ENCODE measurements around the gene FAM53A. TPM values are rescaled to one million over a fixed set of nuclear protein-coding genes. Genes with fewer than 3 reads are reported as not detected.
A peak's percentile ranks its signal among the peaks of the same experiment; 100 is the strongest.

The FAM53A gene
- total RNA-seq, 1 experiment from 2014 or later = 0.51 TPM

DNA sequence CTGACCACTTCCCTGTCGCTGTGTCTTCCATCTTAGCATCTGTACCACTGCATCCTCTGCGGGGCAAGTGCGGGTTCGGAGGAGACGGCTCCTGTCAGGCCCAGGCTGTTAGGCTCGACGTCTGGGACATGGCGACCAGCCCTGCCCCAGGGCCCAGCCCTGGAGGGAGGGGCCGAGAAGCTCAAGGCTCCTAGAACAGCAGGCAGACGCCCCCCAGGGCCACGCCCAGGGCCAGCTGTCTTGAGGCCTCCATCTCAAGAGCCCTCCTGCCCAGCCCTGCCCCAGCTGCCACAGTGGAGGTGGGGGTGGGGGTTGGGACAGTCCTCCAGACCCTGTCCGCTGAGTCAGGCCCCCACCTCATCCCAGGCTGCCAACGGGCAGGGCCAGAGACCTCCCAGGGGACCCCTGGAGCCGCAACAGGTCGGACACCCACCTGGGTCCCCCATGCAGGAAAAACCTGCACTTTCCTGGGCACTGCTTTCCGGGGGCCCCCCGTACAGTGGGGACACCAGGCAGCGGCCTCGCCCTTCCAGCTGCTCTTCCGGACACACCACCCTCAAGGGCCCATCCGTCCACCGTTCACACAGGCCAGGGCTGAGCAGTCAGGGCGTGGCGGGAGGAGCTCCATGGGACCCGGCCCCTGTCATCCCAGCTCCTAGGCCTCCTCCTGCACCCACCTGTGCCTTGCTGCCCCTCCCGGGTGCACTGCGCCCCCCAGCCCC is 83.1 kb downstream of the FAM53A start:
- H3K9me3 ChIP-seq (replicated peaks) = no peaks in the 10 kb centered on the region
- peak overlapping the region; percentile 54 for H3K27ac ChIP-seq
- peak; percentile 84 to 88 for DNase-seq
- H3K36me3 ChIP-seq = no peaks in the 10 kb centered on the region
- H3K4me1 ChIP-seq = peaks cover 9% of the 10 kb centered on the region; the same call in 1 of the 2 replicates
- H3K27me3 ChIP-seq = peaks cover 38% of the 10 kb centered on the region
- peak overlapping the region; percentile 45 for H3K4me3 ChIP-seq

DNA sequence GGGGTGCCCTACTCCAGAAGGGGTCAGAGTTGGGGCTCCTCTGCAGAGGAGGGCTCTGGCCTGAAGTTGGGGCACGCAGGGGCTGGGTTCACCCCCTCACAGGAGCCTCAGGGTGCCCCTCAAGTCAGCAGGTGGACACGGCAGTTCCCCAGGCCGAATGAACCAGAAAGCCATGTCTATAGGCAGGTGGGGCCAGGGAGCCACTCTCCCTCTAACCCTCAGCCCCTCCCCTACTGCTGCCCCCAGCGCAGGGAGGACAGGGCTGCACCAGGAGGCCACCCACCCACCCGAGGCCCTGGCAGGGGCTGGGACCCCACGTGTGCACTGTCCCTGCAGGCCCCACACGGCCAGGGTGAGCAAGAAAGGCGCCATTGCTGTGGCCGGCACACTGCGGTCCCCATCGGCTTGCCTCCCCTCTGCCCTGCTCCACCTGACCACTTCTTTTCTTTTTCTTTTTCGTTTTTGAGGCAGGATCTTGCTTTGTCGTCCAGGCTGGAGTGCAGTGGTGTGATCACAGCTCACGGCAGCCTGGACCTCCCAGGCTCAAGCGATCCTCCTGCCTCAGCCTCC is 83.8 kb downstream of the FAM53A start:
- Histone ChIP-seq H3K4me3 (peak overlapping the region; percentile 45), H3K27ac (no peak overlapping the region; the same call in 1 of the 2 replicates), H3K36me3 (no peaks in the 10 kb centered on the region), H3K9me3 (replicated peaks) (no peaks in the 10 kb centered on the region), H3K4me1 (peaks cover 9% of the 10 kb centered on the region; the same call in 1 of the 2 replicates), H3K27me3 (peaks cover 33% of the 10 kb centered on the region)
- DNase-seq = no peak

GRCh38 chr4:1599491-1600210 is 84.5 kb downstream of the FAM53A start:
- Histone ChIP-seq H3K4me3 (no peak overlapping the region), H3K27ac (no peak overlapping the region), H3K27me3 (peaks cover 26% of the 10 kb centered on the region), H3K4me1 (peaks cover 9% of the 10 kb centered on the region; the same call in 1 of the 2 replicates), H3K36me3 (no peaks in the 10 kb centered on the region), H3K9me3 (replicated peaks) (no peaks in the 10 kb centered on the region)
- no peak for DNase-seq

- no peaks in the 10 kb centered on the region for H3K9me3 ChIP-seq (replicated peaks)
- no peak overlapping the region for H3K27ac ChIP-seq
- no peak for DNase-seq
Measured at GRCh38 chr4:1599026-1599481, 85.1 kb downstream of the FAM53A start.

GRCh38 chr4:1598206-1599025 is 85.7 kb downstream of the FAM53A start:
- no peak for DNase-seq
- no peak overlapping the region for H3K27ac ChIP-seq

More at GRCh38 chr4:1599026-1599481, 85.1 kb downstream of the FAM53A start:
- Histone ChIP-seq H3K4me1 (peaks cover 9% of the 10 kb centered on the region; the same call in 1 of the 2 replicates), H3K4me3 (no peak overlapping the region), H3K27me3 (peaks cover 21% of the 10 kb centered on the region), H3K36me3 (no peaks in the 10 kb centered on the region)

DNA sequence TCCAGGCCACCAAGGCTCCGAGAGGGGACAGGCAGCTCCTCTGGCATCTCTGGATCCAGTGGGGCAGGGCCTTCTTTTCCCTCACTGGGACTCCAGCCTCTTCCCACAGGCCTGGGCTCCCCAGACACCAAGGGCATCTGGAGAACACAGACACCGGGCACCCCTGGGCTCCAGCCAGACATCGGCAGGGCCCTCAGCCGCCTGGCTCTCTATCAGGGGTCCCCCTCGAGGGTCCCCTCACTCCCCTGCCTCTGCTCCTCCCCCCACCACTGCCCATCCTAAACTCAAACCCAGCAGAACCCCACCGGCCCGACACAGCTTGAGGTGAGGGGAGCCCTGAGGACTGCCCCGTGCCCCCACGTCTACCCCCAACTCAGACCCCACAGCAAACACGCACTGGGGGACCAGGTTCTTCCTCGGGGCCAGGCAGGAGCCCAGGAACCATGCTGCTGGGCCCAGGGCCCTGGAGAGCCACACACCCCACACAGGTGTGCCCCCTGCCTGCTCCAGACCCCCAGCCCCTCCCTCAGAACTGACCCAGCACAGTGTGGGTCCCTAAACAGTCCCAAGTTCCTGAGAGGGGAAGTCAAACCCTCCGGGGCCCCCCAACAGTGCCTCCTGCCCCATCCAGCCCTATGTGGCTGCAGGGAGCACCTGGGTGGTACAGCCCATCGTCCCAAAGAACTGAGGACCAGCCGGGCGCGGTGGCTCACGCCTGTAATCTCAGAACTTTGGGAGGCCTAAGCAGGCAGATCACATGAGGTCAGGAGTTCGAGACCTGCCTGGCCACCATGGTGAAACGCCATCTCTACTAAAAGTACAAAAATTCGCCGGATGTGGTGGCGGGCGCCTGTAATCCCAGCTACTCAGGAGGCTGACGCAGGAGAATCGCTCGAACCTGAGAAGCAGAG is 86.8 kb downstream of the FAM53A start:
- Histone ChIP-seq H3K9me3 (replicated peaks) (no peaks in the 10 kb centered on the region), H3K36me3 (no peaks in the 10 kb centered on the region), H3K4me1 (peaks cover 9% of the 10 kb centered on the region; the same call in 1 of the 2 replicates), H3K27ac (no peak overlapping the region), H3K4me3 (no peak overlapping the region), H3K27me3 (peaks cover 3% of the 10 kb centered on the region; the same call in 1 of the 2 replicates)
- no peak for DNase-seq

More at GRCh38 chr4:1598206-1599025, 85.7 kb downstream of the FAM53A start:
- peaks cover 14% of the 10 kb centered on the region for H3K27me3 ChIP-seq
- no peaks in the 10 kb centered on the region for H3K36me3 ChIP-seq
- H3K4me3 ChIP-seq = no peak overlapping the region
- no peaks in the 10 kb centered on the region for H3K9me3 ChIP-seq (replicated peaks)
- peaks cover 9% of the 10 kb centered on the region; the same call in 1 of the 2 replicates for H3K4me1 ChIP-seq

DNA sequence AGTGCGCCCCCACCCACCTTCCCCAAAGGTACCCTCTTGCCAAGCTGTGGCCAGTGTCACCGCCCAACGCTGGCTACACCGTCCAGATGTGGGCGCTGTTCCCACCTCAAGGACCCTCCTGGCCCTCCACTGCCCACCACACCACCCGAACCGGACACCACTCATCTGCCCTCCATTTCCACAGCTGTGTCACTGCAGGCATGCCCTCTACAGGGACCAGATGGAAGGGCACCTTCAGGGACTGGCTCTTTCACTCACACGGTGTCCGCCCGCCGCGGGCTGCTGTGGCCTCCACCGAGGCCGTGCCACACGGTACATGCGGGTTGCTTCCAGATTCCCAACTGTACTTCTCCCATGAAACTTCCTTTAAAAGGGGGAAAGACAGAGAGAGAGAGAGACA is 87.7 kb downstream of the FAM53A start:
- no peak overlapping the region for H3K4me3 ChIP-seq
- no peaks in the 10 kb centered on the region for H3K9me3 ChIP-seq (replicated peaks)
- no peaks in the 10 kb centered on the region for H3K36me3 ChIP-seq
- H3K27ac ChIP-seq = no peak overlapping the region
- no peaks in the 10 kb centered on the region for H3K27me3 ChIP-seq
- peaks cover 8% of the 10 kb centered on the region; the same call in 1 of the 2 replicates for H3K4me1 ChIP-seq
- DNase-seq = no peak

DNA sequence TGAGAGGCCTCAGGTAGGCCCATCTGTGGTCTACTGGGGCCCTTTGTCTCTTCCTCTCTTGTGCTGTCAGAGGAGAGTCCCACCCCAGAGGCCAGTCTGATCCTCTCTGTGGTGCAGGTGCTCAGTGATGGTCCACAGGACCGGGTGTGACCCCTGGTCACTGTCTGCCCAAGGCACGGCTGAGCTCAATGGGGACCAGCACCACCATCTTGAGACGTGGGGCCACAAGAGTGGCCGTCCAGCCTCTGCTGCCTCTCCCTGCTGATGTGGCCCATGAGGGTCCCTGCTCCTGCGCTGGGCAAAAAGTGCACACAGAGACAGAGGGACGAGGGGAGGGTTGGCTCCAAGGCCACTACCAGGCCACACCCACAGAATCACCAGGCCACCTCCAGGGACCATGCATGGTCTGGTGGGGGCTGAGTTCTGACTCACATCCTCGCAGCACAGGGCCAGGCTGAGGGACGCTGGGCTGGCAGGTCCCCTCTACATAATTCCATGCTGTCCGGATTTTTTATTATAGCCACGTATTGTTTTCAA is 88.3 kb downstream of the FAM53A start:
- Histone ChIP-seq H3K36me3 (no peaks in the 10 kb centered on the region), H3K27ac (no peak overlapping the region), H3K4me3 (no peak overlapping the region), H3K4me1 (peaks cover 3% of the 10 kb centered on the region; the same call in 1 of the 2 replicates), H3K27me3 (no peaks in the 10 kb centered on the region), H3K9me3 (replicated peaks) (no peaks in the 10 kb centered on the region)
- DNase-seq = no peak

- Histone ChIP-seq H3K4me1 (no peaks in the 10 kb centered on the region), H3K4me3 (no peak overlapping the region), H3K27ac (no peak overlapping the region), H3K36me3 (no peaks in the 10 kb centered on the region), H3K27me3 (no peaks in the 10 kb centered on the region), H3K9me3 (replicated peaks) (0 out of 2 replicates have a peak, but pooled peaks cover under 1% of the 10 kb centered on the region)
- DNase-seq = no peak
Measured at GRCh38 chr4:1594871-1595788, 89.0 kb downstream of the FAM53A start.

DNA sequence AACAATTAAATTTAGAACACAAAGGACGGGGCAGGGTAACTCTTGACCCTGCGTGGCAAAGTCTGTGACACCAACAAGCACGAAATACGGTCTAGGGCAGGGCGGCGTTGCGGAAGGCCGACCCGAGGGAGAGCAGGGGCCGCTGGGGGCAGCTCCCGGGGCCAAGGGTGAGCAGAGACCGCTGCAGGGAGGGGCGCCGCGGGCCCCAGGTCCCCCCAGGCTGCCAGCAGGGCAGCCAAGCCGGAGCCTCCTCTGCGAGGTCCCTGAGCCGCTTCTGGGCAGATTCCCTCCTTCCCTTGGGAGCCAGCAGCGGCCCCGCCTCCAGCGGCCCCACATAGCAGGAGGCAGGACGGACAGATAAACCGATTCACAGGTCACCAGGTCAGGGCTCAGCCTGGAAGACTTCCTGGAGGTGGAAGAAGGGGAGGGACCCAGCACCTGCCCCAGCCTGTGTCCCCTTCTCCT is 90.2 kb downstream of the FAM53A start:
- Histone ChIP-seq H3K4me1 (no peaks in the 10 kb centered on the region), H3K27me3 (no peaks in the 10 kb centered on the region), H3K4me3 (no peak overlapping the region), H3K27ac (no peak overlapping the region), H3K9me3 (replicated peaks) (peaks cover 10% of the 10 kb centered on the region; the same call in 1 of the 2 replicates), H3K36me3 (no peaks in the 10 kb centered on the region)
- no peak for DNase-seq

- Histone ChIP-seq H3K27me3 (no peaks in the 10 kb centered on the region), H3K4me1 (no peaks in the 10 kb centered on the region), H3K36me3 (no peaks in the 10 kb centered on the region), H3K4me3 (no peak overlapping the region), H3K27ac (no peak overlapping the region), H3K9me3 (replicated peaks) (peaks cover 10% of the 10 kb centered on the region; the same call in 1 of the 2 replicates)
- no peak for DNase-seq
Measured at GRCh38 chr4:1593458-1593857, 90.7 kb downstream of the FAM53A start.

GRCh38 chr4:1592709-1593417 is 91.2 kb downstream of the FAM53A start:
- H3K4me1 ChIP-seq = no peaks in the 10 kb centered on the region
- no peak overlapping the region for H3K27ac ChIP-seq
- no peak overlapping the region for H3K4me3 ChIP-seq
- DNase-seq = no peak
- H3K36me3 ChIP-seq = no peaks in the 10 kb centered on the region
- peaks cover 10% of the 10 kb centered on the region; the same call in 1 of the 2 replicates for H3K9me3 ChIP-seq (replicated peaks)
- H3K27me3 ChIP-seq = no peaks in the 10 kb centered on the region

Measured in SJCRH30 (cell line).